HG02763 (cell line): ENCODE results near the gene DISP2.
A peak's percentile ranks its signal among the peaks of the same experiment; 100 is the strongest.

Experiments used
- ATAC-seq: cut with Tn5 transposase; IDR thresholded peaks from one replicate; pipeline ENCODE4 v1.9.1; 2021; ENCODE audit warnings: mild to moderate bottlenecking, moderate library complexity; ENCODE audit not compliant: unreplicated experiment

DISP2 gene

GRCh38 chr15:40382580-40383456, 24.8 kb downstream of the DISP2 start, which contains the start of gene KNSTRN:
Gene KNSTRN, plus strand, starts transcription at chr15:40382721. Its CDS starts 115 bp downstream, at chr15:40382836.
- peak; percentile 85 for ATAC-seq

DNA sequence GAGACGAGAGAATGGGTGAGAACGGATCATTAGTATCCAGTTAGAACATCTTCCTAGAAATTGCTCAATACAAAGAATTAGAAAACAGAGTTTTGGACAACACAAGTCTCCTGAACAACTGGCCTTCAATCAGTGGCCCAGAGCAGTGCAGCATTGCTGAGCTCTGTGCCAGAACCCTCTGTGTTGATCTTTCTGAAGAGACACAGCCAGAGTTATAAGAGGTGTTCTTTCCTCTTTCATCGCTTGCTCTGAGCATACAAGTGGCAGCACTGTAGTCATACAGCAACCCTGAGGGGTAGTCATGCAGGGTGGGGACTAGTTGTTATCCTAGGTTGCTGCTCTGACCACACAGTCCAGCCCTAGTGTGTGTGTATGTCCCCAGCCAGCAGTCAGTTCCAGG, 28.5 kb downstream of the DISP2 start:
- ATAC-seq, result no peak

DNA sequence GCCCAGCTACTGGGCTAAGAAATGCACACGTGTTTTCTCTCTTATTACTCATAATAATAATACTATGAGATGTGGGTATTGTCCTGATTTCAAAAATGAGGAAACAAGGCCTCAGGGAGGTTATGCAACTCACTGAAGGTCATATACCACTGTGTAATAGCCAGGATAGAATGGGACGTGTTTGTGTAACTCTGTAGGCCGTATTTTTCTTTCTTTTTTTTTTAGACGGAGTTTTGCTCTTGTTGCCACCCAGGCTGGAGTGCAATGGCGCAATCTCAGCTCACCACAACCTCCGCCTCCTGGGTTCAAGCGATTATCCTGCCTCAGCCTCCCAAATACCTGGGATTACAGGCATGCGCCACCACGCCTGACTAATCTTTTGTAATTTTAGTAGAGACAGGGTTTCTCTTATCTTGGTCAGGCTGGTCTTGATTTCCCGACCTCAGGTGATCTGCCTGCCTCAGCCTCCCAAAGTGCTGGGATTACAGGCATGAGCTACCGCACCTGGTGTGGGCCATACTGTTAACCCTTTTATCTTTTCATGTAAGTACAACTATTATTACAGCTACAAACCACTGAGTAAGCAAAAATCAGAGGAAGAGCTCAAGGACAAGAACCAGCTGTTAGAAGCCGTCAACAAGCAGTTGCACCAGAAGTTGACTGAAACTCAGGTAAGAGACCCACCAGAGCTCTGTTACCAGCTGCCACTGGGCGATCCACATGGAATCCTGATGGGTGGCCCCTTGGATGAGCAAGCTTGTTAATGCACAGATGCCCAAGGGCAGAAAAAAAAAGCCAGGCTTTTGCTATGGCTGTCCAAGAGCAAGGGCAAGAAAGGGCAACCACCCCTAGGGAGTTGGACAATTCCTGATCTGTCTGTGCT, 31.2 kb downstream of the DISP2 start:
- no peak for ATAC-seq

DNA sequence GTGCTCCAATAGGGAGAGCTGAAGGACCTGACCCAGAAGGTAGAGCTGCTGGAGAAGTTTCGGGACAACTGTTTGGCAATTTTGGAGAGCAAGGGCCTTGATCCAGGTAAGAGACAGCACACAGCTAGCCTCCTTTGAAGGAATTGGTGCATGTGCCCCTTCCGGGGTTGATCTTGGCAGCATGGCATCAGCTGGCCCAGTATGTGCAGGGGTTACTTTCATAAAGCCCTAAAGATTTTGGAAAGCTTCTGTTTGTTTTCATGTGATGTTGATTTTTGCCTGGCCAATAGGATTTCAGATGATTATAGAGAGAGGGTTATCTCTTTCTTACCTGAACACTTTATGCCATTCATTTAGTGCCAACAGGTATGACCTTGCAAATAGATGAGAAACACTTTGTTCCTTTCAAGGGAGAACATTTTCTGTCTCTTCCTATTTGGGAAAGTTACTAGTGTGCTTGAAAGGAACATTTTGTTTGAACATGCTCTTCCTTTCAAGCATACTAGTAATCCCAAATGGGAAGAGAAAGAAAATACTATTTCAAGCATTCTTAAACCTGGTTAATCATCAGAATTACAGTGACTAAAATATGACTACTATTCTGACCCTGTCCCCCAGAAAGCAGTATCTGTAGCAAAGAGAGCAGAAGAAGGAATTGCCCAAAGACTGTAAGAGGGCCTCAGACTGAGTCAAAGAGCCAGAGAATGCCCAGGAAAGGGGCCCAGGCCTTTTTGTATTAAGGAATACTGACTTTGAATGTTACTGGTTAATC, 32.0 kb downstream of the DISP2 start:
- ATAC-seq, result no peak

- no peak for ATAC-seq
Measured at GRCh38 chr15:40392986-40393948, 35.2 kb downstream of the DISP2 start.

DNA sequence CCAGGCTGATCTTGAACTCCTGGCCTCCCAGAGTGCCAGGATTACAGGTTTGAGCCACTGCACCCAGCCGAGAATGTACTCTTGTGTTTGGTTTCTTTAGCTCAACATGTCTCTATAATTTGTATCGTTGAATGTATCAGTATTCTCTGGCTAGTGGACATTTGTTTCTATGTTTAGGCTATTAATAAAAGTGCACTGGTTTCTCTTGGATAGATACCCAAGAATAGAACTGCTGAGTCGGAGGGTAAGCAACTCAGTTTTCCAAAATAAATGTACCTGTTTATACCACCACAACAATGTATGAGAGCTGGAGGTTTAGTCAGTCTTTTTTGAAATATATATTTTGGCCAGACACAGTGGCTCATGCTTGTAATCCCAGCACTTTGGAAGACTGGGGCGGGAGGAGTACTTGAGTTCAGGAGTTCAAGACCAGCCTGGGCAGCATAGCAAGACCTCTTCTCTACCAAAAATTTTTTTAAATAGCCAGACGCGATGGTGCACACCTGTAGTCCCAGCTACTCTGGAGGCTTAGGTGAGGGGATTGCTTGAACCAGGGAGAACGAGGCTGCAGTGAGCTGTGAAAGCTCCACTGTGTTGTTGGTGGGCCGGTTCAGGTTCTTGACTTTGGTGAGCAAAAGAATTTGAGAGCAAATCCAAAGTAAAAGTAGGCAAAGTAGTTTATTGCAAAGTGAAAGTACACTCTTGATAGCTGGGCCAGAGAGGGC, 39.8 kb downstream of the DISP2 start:
- no peak for ATAC-seq

DNA sequence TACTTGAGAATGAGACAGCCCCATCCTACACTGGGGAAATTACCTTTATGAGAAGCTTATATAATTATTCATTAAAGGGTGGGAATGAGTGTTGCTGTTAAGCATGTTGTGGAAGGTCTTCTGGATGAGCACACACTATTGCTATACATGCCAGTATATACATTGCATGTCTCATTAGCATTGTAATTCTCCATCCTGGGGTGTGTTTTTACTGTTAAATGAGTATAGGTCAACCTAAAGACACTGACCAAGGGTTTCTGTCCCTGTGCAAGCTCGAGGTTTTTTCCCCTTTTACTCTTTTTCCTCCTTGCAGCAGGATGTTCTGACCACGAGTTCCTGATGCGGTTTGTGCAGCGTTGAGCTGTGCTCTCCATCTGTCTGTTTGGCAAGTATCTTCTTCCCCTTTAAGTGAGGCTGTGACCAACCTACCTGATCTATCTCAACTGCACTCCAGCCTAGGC, 40.4 kb downstream of the DISP2 start:
- ATAC-seq, result peak; percentile 58

GRCh38 chr15:40399370-40399769, 41.4 kb downstream of the DISP2 start:
- no peak for ATAC-seq

GRCh38 chr15:40405501-40406381, 47.7 kb downstream of the DISP2 start, which contains the start of gene IVD:
Gene IVD, plus strand, starts transcription at chr15:40405795. Its CDS starts 33 bp downstream, at chr15:40405828.
- peak; percentile 85 for ATAC-seq

- ATAC-seq, result peak; percentile 37
Measured at GRCh38 chr15:40407330-40407990, 49.4 kb downstream of the DISP2 start.

DNA sequence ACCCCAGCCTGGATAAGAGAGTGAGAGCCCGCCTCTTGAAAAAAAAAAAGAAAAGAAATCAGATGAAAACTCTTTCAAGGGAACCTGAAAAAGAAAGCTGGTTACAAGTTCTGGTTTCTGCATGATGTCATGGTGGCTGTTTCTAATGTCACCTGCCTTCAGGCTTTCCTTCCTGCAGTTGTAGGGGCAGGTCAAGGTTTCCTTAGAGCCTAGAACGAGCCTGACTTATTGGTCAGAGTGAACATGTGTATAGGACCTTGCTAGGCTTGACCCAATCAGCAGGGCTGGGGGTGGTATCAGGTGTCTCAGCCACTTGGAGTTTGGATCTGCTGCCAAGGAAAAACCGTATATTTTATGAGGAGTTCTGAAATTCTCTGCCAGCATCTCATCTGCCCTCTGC, 51.3 kb downstream of the DISP2 start:
- no peak for ATAC-seq

- ATAC-seq, result no peak
Measured at GRCh38 chr15:40410476-40410875, 52.5 kb downstream of the DISP2 start.

DNA sequence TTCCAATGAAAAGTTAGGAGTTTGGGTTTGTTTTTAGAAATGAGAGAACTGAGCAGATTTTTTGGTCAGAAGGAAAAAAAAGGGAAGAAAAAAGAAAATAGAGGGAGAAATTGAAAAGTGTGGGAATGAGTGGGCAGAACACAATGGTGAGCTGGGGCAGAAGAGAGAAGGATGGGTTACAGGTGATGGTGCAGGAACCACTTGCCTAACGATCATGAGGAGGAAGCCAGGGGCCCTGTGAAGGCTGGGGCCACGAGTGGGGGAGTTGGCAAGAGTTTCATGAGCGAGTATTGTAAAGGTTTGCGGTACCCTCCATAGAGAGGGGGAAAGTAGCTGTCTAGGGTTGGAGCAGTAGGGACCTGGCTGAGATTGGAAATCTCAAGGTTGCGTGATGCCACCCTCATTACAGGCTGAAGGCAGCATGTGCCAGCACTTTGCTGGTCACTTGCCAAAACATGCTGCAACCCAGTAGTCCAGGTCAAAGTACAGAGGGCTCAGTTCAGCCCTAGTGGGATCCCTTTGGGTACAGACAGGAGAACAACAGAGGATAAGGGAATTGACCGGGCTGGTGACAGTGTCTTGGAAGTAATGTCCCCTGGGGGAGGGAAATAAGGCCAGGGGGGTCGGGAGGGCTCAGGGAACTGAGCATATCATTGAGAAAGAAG, 54.2 kb downstream of the DISP2 start:
- no peak for ATAC-seq

DNA sequence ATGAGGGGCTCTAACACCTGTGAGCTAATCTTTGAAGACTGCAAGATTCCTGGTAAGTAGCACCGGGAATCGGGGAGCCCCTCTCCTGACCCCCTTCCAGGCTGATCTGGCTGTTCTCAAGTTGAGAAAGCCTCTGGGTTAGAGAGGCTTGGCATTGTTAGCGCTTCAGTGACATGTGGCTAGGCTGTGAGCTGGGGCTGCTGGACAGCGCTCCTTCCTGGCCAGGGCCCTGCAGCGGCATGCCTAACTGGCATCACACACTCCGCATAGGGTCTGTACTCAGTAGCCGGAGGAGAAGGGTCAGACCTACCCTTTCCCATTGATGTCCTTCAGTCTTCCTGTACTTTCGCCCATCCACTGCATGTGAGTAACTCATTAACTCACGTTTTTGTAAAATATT, 55.0 kb downstream of the DISP2 start:
- no peak for ATAC-seq

- ATAC-seq, result no peak
Measured at GRCh38 chr15:40414816-40415215, 56.8 kb downstream of the DISP2 start.

GRCh38 chr15:40415226-40415625, 57.2 kb downstream of the DISP2 start:
- ATAC-seq, result no peak

- ATAC-seq, result no peak
Measured at GRCh38 chr15:40416056-40416455, 58.0 kb downstream of the DISP2 start.
